Memory B cell (primary cell): Measurements from ENCODE around the gene TNFAIP8L3.
A peak's percentile ranks its signal among the peaks of the same experiment; 100 is the strongest.

Experiments
- ATAC-seq: fragments of 150-1000 bp; cut with Tn5 transposase; 2 replicates; pipeline ENCODE4 v1.10.0; 2021; ENCODE audit warnings: low read depth, mild to moderate bottlenecking, moderate library complexity
- DNase-seq, 2 donors: peaks; one replicate each; pipeline ENCODE4 v3.0.0; 2022; ENCODE audit warnings: low spot score in 2 of 2
- H3K27ac Mint-ChIP-seq: one replicate; pipeline ENCODE4 v1.8.0; 2022; ENCODE audit warnings: mild to moderate bottlenecking, moderate library complexity, mixed read lengths
- H3K27me3 Mint-ChIP-seq: one replicate; pipeline ENCODE4 v1.8.0; 2022; ENCODE audit warnings: mixed read lengths
- H3K36me3 Mint-ChIP-seq: one replicate; pipeline ENCODE4 v1.8.0; 2022; ENCODE audit warnings: mild to moderate bottlenecking, mixed read lengths
- H3K4me1 Mint-ChIP-seq: one replicate; pipeline ENCODE4 v1.8.0; 2022; ENCODE audit warnings: mixed read lengths
- H3K4me3 Mint-ChIP-seq: one replicate; pipeline ENCODE4 v1.8.0; 2022; ENCODE audit warnings: mild to moderate bottlenecking, moderate library complexity, mixed read lengths
- H3K9me3 Mint-ChIP-seq: one replicate; pipeline ENCODE4 v1.8.0; 2022; ENCODE audit warnings: mixed read lengths

TNFAIP8L3 gene

DNA sequence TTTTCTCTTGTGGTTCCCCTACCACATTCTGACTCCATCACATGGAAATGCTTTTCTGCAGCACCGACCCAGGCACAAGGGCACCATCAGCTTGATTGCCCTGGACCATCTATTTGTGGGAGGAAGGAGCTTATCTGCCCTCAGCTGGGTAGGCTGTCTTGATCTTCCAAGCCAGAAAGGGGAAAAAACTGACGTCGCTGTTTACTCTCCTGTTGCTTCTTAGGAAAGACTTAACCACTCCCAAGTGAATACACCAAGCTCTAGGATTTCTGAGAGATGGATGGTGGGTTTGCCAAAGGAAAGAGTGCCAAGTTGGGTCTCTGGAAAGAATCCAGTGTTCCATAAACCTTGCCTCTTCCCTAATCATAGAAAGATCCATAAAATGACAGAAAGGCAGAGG, 4.0 kb downstream of the TNFAIP8L3 start:
- no peaks in the 10 kb centered on the region for H3K36me3 Mint-ChIP-seq
- no peak overlapping the region for H3K4me3 Mint-ChIP-seq
- ATAC-seq (no peak), DNase-seq (no peak)
- no peak overlapping the region for H3K27ac Mint-ChIP-seq
- H3K27me3 Mint-ChIP-seq, result peaks cover 29% of the 10 kb centered on the region
- H3K4me1 Mint-ChIP-seq, result peaks cover 8% of the 10 kb centered on the region
- H3K9me3 Mint-ChIP-seq, result no peaks in the 10 kb centered on the region

DNA sequence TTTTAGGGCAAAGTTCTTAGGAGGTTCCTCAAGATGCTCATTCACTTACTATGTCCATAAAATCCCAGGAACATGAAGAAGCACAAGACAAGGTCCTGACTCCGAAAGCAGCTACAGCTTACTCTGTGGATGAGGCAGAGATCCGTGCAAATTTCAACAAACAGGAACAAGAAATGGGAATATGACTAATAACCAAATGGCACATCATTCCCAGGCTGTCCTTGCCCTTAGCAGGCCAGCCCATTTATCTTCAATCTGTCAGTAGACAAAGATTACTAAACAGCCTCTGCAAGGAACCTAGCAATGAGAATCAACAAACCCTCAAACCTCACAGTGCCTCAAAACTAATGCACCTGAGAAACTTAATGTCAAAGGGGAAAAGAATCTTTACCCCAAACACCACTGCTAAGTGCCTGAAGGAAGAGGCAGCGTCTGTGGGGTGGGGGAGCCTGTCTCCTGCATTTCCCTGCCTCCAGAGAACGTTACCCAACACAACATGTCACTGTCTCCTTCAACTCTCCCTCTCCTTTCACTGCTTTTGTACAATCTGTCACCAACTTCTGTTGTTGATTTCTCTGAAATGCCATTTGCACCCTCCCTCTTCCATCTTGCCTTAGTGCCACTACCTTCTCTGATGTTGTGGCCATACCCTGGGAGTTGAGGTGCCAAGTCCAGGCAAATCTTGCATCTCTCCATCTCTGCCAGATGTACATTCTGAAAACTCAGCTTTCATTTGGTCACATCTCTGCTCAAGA, 4.8 kb downstream of the TNFAIP8L3 start:
- ATAC-seq (no peak), DNase-seq (no peak)
- no peaks in the 10 kb centered on the region for H3K9me3 Mint-ChIP-seq
- no peak overlapping the region for H3K4me3 Mint-ChIP-seq
- H3K27ac Mint-ChIP-seq, result no peak overlapping the region
- H3K36me3 Mint-ChIP-seq, result no peaks in the 10 kb centered on the region
- peaks cover 5% of the 10 kb centered on the region for H3K4me1 Mint-ChIP-seq
- H3K27me3 Mint-ChIP-seq, result peaks cover 26% of the 10 kb centered on the region

DNA sequence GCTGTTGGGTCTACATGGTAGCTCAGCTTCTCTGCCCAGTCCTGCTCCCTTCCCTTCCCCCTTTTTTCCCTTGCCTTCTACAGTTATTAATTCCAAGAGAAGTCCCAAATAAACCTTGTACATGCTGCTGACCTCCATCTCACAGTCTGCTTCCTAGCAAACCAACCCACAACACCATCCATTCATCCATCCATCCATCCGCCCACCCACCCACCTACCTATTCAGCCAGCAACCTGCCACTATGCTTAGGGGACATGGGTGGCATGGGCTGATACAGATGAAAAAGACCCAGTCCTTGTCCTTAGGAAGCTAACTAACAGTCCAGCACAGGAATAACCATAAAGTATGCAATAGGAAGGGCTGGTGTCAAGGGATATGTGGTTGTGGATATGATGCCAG, 5.7 kb downstream of the TNFAIP8L3 start:
- H3K4me1 Mint-ChIP-seq, result peaks cover 4% of the 10 kb centered on the region
- DNase-seq (no peak), ATAC-seq (no peak)
- H3K27ac Mint-ChIP-seq, result no peak overlapping the region
- no peaks in the 10 kb centered on the region for H3K36me3 Mint-ChIP-seq
- H3K27me3 Mint-ChIP-seq, result peaks cover 24% of the 10 kb centered on the region
- H3K4me3 Mint-ChIP-seq, result no peak overlapping the region
- H3K9me3 Mint-ChIP-seq, result no peaks in the 10 kb centered on the region

GRCh38 chr15:51088585-51088984, 6.1 kb downstream of the TNFAIP8L3 start:
- Mint-ChIP-seq H3K36me3 (no peaks in the 10 kb centered on the region), H3K4me1 (peaks cover 4% of the 10 kb centered on the region), H3K9me3 (no peaks in the 10 kb centered on the region), H3K4me3 (no peak overlapping the region), H3K27me3 (peaks cover 24% of the 10 kb centered on the region), H3K27ac (no peak overlapping the region)
- DNase-seq, result no peak
- no peak for ATAC-seq

DNA sequence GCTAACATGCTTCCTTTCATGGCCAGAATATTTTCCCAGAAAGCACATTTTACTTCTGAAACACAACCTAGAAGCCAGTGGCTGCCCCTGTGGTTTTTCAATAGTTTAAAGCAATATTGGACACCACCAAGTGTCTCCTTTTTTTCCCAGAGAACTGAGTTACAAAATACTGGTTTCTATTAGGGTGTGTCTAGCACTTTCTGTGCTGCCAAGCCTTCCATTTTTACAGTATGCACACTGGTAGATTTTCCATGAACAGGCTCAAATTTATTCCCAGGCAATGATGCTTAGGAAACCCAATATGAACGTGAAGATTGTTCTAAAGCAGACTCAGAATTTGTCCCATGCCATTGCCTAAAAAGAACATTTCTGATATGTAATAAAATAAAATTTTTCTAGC, 7.2 kb downstream of the TNFAIP8L3 start:
- DNase-seq (no peak), ATAC-seq (no peak)
- no peaks in the 10 kb centered on the region for H3K4me1 Mint-ChIP-seq
- no peaks in the 10 kb centered on the region for H3K9me3 Mint-ChIP-seq
- no peak overlapping the region for H3K4me3 Mint-ChIP-seq
- H3K36me3 Mint-ChIP-seq, result no peaks in the 10 kb centered on the region
- no peak overlapping the region for H3K27ac Mint-ChIP-seq
- peaks cover 21% of the 10 kb centered on the region for H3K27me3 Mint-ChIP-seq

DNA sequence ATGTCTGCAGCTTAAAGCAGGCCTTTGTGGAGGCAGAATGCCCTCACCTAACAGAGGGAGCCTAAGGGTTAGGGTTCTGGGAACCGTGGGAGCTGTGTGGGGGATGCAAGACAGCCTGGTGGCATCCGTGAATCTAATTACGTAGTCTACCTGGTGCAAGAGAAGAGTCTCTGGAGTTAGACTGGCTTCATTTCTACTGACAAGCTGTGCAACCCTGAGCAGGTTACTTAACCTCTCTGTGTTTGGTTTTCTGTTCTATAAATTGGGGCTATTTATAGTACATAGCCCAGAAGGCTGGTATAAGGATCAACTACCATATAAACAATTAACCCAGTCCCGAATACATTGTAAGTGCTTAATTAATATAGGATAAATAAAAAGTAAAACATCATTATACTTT, 8.3 kb downstream of the TNFAIP8L3 start:
- ATAC-seq, result no peak
- Mint-ChIP-seq H3K27me3 (peaks cover 19% of the 10 kb centered on the region), H3K9me3 (no peaks in the 10 kb centered on the region), H3K36me3 (no peaks in the 10 kb centered on the region), H3K27ac (no peak overlapping the region), H3K4me3 (no peak overlapping the region), H3K4me1 (no peaks in the 10 kb centered on the region)
- no peak for DNase-seq

GRCh38 chr15:51085764-51086163, 8.9 kb downstream of the TNFAIP8L3 start:
- H3K27ac Mint-ChIP-seq, result no peak overlapping the region
- H3K4me3 Mint-ChIP-seq, result no peak overlapping the region
- H3K27me3 Mint-ChIP-seq, result peaks cover 14% of the 10 kb centered on the region
- no peaks in the 10 kb centered on the region for H3K36me3 Mint-ChIP-seq
- H3K9me3 Mint-ChIP-seq, result no peaks in the 10 kb centered on the region
- ATAC-seq (no peak), DNase-seq (no peak)
- no peaks in the 10 kb centered on the region for H3K4me1 Mint-ChIP-seq

DNA sequence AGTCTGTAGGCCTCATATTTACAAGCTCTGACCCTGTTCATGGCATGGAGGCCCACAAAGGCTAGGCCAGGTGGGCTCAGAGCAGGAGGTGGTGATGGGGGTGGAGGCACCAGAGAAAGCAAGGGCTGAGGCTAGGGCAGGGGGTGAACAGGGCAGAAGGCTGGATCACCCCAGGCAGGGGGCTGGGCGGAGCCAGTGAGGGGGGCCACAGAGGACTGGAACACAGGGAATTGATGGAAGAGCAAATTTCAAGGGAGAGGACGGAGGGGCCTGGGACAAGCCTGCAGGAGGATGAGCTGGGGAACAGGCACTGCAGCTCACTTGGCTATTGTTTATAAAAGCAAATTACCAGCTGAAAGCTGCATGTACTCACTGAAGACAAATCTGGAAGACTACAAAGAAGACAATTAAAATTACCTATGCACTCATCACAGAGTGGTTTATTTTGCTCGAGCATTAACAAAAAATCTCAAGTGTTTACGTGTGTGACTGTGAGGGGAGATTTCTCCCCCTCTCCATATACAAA, 11.0 kb downstream of the TNFAIP8L3 start:
- ATAC-seq (no peak), DNase-seq (no peak)
- no peaks in the 10 kb centered on the region for H3K36me3 Mint-ChIP-seq
- no peak overlapping the region for H3K4me3 Mint-ChIP-seq
- peaks cover 5% of the 10 kb centered on the region for H3K27me3 Mint-ChIP-seq
- H3K27ac Mint-ChIP-seq, result no peak overlapping the region
- no peaks in the 10 kb centered on the region for H3K9me3 Mint-ChIP-seq
- H3K4me1 Mint-ChIP-seq, result peaks cover under 1% of the 10 kb centered on the region

DNA sequence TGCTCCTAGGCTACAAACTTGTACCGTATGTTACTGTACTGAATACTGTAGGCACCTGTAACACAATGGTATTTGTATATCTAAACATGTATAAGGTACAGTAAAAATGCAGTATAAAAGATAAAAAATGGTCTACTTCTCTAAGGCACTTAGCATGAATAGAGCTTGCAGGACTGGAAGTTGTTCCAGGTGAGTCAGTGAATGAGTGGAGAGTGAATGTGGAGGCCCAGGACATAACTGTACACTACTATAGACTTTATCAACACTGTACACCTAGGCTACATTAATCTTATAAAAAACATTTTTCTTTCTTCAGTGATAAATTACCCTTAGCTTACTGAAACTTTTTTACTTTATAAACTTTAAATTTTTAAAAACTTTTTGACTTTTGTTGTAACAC, 12.5 kb downstream of the TNFAIP8L3 start:
- DNase-seq (no peak), ATAC-seq (no peak)
- H3K4me3 Mint-ChIP-seq, result no peak overlapping the region
- H3K9me3 Mint-ChIP-seq, result no peaks in the 10 kb centered on the region
- no peaks in the 10 kb centered on the region for H3K36me3 Mint-ChIP-seq
- H3K27ac Mint-ChIP-seq, result no peak overlapping the region
- H3K27me3 Mint-ChIP-seq, result peaks cover 6% of the 10 kb centered on the region
- H3K4me1 Mint-ChIP-seq, result peaks cover 9% of the 10 kb centered on the region

DNA sequence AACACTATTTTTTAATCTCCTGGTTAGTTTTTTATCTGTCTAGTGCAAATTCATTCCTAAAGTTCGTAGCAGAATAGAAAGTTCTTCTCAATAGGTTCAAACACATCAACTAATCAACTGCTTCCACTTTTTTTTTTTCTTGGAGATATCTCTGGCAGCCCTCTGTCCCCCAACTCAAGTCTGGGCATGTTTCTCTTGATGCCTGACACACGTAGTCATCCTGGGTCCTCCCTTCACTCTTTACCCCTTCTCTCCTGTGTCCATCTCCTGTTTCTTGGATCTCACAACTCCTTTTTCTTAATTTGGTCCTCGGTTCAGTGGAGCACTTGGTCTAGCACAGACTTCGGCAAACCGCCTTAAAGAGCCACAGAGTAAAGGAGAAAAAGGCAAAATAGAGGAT, 14.4 kb downstream of the TNFAIP8L3 start:
- Mint-ChIP-seq H3K27ac (no peak overlapping the region), H3K4me1 (peaks cover 14% of the 10 kb centered on the region), H3K4me3 (no peak overlapping the region), H3K27me3 (peaks cover 4% of the 10 kb centered on the region), H3K9me3 (no peaks in the 10 kb centered on the region), H3K36me3 (no peaks in the 10 kb centered on the region)
- ATAC-seq (no peak), DNase-seq (no peak)

DNA sequence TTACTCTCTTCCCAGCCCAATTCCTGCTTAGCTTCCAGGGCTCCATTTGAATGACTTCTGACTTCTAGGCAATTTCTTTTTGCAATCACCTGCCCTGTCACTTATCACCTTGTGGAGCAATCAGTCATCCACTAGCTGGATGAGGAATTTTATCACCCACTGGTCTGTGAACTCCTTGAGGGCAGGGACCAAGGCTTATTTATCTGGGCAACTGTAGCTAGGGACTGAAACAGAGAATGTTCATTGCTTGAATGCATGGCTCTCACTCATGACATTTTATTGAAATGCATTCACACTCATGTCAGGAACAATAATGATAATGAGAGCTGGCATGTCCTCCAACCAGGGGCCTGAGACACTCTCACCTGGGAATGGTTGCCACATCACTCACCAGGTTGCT, 15.5 kb downstream of the TNFAIP8L3 start:
- peak overlapping the region; percentile 0 for H3K4me3 Mint-ChIP-seq
- ATAC-seq, result no peak

DNA sequence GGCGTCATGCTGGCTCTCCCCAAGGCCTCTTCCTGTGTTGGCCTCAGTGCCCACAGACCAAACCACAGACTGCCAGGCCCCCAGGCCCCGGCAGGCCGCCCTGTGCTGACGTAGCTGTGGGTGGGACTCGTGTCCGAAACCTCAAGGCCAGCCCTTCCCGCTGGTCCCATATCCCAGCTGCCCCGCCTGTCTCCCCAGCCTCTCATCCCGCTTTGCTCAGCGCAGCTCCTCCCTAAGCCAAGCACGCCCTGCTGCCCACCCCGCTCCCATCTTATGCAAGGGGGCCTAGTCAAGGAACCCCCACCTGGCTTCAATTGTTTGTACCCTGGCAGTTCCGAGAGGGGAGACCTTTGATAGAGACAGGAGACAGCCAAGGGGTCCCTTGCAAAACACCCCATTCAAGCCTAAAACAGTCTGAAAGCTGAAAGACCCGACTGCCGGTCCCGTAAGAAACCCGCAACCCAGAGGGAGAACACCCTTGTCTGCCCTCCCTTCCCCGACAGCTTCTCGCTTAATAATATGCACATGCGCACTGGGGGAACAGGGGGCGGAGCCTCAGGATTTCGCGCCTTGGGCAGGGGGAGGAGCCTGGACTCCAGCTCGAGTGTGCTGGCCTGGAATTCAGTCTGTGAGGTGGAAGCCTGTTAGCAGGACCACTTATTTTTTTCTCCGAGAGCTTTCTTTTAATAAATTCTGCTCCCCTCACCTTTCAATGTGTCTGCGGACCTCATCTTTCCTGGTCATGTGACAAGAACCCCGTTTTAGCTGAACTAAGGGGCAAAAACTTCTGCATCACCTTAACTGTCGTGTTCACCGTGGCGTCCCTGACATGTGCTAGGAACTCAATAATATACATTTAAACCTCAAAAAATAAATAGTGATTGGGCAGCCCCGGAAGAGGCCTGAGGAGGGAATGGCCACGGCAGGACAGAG, 17.2 kb downstream of the TNFAIP8L3 start:
- ATAC-seq (peak; percentile 95), DNase-seq (peak; percentile 53 to 60)
- Mint-ChIP-seq H3K36me3 (no peaks in the 10 kb centered on the region), H3K9me3 (no peaks in the 10 kb centered on the region), H3K4me3 (peak overlapping the region; percentile 84), H3K27ac (peak overlapping the region; percentile 15), H3K27me3 (peaks cover 4% of the 10 kb centered on the region), H3K4me1 (peaks cover 14% of the 10 kb centered on the region)

More for the DNA sequence above, 15.5 kb downstream of the TNFAIP8L3 start:
- Mint-ChIP-seq H3K27me3 (peaks cover 4% of the 10 kb centered on the region), H3K27ac (no peak overlapping the region), H3K36me3 (no peaks in the 10 kb centered on the region), H3K4me1 (peaks cover 14% of the 10 kb centered on the region), H3K9me3 (no peaks in the 10 kb centered on the region)
- no peak for DNase-seq

- Mint-ChIP-seq H3K4me1 (peaks cover 14% of the 10 kb centered on the region), H3K36me3 (no peaks in the 10 kb centered on the region), H3K27me3 (peaks cover 4% of the 10 kb centered on the region), H3K4me3 (peak overlapping the region; percentile 84), H3K9me3 (no peaks in the 10 kb centered on the region), H3K27ac (peak overlapping the region; percentile 15)
- ATAC-seq (no peak), DNase-seq (no peak)
Observed at GRCh38 chr15:51076524-51077220, 18.0 kb downstream of the TNFAIP8L3 start.
